ENCODE results near the gene SYNGR1.

SYNGR1 gene

DNA sequence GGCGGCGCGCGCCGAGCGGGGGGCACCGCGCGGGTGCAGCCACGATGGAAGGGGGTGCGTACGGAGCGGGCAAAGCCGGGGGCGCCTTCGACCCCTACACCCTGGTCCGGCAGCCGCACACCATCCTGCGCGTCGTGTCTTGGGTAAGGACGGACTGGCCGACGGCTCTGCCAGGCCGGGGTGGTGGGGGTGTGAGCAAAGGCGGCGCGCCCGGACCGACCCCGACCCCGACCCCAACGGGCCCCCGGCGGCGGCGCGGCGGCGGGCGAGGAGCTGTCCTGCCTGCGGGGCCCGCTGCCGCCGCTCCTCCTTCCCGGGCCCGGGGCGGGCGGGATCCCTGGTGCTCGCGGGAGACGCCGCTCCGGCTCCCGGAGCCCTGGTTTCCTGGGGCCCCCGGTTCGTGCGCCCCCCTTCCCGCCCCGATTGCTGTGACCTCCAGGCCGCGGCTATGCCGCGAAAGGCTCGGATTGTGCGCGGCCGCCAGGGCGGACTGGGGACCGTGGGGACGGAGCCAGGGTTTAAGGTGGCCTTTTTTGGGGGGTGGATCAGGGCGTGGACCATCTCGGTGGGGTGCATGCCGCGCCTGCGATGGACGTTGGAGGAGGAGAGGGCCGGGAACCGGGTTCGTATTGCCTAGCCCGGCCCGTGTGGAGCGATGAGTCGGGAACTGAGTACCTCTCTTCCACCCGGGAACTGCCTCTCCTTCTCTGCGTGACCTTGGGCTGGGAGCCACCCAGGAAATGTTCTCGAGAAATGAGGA, at the start of gene SYNGR1:
Gene SYNGR1, plus strand, starts transcription at position 25 of the 760 bp plus-strand sequence. Its CDS starts 20 bp downstream, at position 45.
- DNase-seq, result no peak

GRCh38 chr22:39300186-39300830, 49.5 kb upstream of the SYNGR1 start:
- DNase-seq, result no peak

DNA sequence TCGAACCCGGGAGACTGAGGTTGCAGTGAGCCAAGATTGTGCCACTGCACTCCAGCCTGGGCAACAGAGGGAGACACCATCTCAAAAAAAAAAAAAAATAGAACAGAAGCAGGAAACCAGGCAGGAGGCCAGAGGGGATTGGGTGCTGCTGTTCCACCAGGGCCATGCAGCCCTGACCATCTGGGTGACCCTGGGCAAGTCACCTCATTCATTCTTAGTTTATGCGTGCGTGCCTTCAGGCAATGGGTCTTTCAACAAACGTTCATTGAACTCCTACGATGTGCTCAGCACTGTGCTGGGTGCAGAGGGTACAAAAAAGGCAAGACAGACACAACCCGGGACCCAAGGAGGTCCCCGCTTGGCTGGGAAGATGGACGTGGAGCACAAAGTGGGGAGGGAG, 48.7 kb upstream of the SYNGR1 start:
- no peak for DNase-seq

DNA sequence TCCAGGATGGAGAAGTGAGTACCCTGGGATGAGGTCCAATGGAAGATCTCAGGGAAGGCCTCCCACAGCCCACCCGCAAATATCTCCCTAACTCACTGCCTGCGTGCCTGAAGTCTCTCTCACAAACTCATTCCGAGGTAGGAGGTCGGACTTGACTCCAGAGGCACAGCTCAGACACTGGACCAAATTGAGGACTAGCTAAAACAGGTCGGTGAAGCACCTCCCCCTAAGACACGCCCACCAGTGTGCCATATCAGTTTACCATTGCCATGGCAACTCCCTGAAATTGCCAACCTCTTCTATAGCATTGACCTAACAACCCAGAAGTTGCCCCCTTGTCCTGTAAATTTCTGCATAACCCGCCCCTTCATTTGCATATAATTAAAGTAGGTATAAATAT, 47.9 kb upstream of the SYNGR1 start:
- no peak for DNase-seq

GRCh38 chr22:39302431-39302960, 47.3 kb upstream of the SYNGR1 start:
- DNase-seq, result no peak

DNA sequence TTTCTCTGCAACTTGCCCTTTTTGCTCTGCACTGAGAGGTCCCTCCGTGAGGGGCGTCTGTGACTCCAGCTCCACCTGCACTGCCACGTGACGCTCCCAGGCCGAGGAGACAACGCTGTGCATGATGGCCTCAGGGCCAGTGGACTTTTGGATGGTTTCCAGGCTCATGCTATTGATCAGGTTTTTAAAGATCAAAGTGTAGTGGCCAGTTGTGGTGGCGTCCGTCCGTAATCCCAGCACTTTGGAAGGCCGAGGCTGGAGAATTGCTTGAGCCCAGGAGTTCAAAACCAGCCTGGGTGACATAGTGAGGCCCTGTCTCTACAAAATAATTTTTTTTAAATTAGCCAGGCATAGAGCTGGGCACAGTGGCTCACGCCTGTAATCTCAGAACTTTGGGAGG, 46.4 kb upstream of the SYNGR1 start:
- no peak for DNase-seq

DNA sequence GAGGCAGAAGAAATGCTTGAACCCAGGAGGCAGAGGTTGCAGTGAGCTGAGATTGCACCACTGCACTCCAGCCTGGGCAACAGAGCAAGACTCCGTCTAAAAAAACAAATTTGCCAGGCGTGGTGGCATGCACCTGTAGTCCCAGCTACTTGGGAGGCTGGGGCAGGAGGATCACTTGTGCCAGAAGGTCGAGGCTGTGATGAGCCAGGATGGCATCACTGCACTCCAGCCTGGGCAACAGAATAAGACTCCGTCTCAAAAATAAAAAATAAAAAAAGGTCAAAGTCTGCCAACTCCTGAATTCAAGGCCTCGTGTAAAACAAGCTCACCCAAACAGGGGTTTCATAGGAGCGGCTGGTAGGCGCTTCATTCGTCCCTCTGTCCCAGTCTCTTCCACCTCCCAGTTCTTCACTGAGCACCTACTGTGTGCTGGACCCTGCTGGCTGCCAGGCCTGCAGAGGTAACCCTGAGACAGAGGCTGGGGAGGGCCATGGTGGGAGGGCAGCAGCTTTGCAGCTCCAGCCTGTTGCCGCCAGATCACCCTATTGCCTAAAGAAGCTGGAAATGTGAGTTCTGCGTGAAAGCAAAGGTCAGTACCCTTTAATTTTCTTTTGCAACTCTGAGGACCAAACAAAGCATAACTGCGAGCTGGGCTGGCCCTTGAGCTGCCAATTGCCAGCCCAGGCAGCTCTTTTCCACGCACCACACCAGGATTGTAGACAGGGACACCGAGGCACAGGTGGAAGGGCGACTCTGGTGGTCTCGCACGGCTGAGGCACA, 45.7 kb upstream of the SYNGR1 start:
- no peak for DNase-seq

DNA sequence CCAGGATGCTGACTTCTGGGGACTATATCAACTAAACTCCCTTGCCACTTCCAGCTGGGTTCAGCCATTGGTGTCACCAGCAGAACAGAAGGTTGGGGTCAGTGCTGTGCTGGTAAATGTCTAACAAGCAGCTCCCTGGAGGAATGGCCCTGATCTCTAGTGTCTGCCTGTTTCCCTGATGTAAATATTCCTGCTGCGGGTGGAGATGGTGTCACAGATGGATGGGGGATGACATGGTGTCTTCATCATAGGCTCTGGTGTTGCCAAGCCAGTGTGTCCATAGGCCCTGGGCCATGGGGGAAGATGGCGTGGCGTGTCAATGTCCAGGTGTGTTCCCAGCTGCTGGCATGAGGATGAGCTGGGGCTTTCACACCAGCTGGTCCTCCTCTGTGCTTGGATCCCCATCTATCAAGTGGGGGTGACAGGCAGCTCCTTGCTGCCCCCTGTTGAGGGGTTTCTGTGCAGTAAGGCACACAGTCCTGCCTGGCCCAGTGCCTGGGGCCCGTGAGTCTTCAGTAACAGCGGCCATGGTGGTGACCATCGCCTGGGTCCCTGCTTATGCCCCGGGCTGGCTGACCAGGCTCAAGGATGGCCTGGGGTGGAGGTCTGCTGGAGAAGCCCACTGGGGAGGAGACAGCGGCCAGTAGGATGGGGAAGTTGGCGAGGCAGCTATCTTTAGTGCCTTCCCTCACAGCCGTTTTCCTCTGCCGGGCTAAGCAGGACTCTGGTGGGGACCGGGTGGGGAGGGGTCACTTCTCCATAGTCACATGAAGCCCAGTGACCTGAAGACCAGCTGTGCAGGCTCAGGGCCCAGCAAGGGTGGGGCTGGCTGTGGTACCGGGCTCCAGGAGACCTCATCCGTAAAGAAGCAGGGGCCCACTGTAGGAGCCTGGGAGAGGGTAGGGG, 43.1 kb upstream of the SYNGR1 start:
- DNase-seq, result no peak

- peak; percentile 47 for DNase-seq
Observed at GRCh38 chr22:39308614-39309363, 41.0 kb upstream of the SYNGR1 start.

DNA sequence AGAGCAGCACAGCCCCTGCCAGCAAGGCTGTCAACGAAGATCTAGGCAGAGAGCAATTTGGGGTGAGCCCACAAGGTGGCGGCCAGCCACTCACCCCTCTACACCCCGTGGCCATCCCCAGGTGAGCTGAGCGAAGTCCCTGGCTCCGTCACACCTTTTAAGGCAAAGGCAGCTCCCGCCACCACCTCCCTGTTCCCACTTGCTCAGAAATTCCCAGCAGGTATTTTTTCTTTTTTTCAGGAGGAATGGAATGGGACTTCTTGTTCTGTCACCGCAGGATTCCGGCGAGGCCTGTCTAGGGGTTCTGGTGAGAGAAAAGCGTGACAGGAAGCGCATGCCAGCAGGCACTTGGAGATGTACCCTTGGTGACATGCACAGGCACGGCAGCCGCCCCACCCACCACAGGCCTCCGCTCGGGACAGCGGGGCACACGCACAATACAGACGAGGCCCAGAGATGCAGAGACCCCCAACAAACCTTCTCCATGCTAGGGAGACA, 40.4 kb upstream of the SYNGR1 start:
- no peak for DNase-seq

DNA sequence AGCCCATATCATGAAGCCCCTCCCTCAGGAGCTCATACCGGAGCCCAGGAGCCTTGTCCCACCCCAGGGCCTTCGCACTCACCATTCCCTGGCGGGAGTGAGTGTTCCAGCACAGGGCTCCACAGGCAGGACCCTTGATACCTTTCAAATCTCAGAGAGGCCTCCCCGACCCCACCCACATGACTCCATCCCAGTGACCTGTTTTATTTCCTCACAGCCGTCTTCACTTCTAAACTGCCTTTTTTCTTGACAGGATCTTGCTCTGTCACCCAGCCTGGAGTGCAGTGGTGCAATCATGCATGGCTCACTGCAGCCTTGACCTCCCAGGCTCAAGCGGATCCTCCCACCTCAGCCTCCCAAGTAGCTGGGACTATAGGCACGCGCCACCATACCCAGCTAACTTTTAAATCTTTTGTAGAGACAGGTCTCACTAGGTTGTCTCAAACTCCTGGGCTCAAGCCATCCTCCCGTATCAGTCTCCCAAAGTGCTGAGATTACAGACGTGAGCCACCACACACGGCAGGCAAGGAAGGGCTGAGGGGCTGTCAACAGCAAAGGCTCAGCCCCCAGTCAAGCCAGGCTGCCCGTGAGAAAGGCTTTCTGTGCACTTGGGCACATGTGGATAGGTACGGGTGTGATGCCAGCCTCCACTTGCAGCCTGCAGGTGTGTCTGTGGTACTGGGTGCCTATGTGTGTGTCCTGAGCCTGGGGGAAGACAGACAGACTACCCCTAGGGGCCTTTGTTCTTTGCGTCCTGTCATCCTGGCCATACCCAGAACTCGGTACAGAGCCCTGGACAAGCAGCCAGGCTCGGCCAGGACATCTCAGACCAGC, 39.7 kb upstream of the SYNGR1 start:
- DNase-seq, result no peak

GRCh38 chr22:39311592-39312400, 38.0 kb upstream of the SYNGR1 start:
- no peak for DNase-seq

GRCh38 chr22:39312410-39312809, 37.4 kb upstream of the SYNGR1 start:
- no peak for DNase-seq

DNA sequence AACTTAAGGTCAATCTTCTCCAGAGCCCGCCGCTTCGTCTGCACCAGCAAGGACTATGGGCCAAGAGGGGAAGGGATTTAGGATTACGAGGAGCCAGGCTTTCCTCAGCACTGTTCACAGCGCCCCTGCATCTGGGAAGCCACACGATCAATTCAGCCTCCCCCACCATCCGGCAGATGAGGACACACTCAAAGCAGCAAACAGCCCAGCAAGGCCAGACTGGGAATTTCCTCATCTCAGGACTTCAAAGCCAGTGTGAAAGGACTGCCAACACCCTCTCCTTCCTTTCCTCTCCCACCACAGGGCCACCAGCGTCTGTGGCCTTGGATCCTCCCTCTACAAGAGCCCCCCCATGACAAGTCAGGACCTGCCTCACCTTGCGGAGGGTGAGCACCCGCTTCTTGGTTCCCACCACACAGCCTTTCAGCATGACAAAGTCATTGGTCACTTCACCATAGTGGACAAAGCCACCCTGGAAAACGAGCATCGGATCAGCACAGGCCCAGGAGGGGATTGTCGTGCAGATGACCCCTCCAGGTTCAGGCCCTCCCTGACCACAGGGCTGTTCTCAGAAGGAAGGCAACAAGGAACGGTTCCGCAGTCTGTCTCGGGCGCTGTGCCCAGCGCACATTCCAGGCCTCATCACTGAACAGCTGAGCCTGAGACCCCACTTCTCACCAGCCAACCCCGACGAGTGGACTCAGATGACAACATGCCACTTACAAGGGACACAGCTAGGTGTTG, 36.4 kb upstream of the SYNGR1 start:
- DNase-seq, result no peak

GRCh38 chr22:39314251-39314971, 35.4 kb upstream of the SYNGR1 start:
- no peak for DNase-seq

- no peak for DNase-seq
Observed at GRCh38 chr22:39315389-39315788, 34.4 kb upstream of the SYNGR1 start.

- no peak for DNase-seq
Observed at GRCh38 chr22:39316440-39317083, 33.2 kb upstream of the SYNGR1 start.
